Hepatic stellate cell (primary cell): ENCODE data around the gene LARP4B.
"Not testable (repeated sequence)": the region's sequence is repeated elsewhere in the genome, so short reads cannot be mapped to it uniquely, and the experiment has no call there.

Experiments used
- DNase-seq: peaks from one replicate; pipeline ENCODE4 v3.0.0; 2011; ENCODE audit warnings: low spot score

Gene LARP4B

DNA sequence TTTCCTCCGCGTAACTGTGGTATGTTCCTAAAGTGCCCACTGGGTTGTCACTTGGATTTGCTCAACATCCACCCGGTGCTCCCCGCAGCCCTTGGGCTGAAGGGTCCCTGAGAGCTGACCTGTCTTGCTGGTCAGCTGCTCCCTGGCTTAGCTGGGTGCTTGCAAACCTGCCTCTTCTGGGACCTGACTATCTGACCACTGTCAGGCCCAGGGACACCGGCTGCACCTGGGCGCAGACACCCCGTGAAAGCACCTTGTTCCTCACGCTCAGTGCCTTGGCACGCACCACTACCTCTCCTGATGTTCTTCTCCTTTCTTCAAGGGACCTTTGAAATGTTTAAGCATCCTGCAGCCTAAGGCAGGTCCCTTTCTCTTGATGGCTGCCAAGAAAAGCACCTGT, 26.6 kb upstream of the LARP4B start:
- no peak for DNase-seq

DNA sequence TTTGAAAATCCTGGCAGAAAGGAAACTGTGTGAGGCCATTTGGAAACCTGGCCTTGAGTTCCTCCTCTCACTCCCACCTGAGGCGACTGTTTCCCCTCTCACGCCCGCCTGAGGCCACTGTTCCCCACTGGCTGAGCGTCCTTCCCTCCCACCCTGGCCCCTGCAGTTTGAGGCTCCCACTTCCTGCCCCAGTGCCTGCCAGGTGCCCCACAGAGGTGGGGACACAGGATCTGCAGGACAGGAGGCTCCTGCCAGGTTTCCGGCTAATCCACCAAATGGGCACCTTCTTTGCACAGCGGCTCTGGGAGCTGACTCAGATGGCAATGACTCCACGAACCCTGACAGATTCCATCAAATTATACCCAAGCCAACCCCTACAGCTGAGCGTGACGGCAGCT, 24.3 kb upstream of the LARP4B start:
- DNase-seq: no peak

DNA sequence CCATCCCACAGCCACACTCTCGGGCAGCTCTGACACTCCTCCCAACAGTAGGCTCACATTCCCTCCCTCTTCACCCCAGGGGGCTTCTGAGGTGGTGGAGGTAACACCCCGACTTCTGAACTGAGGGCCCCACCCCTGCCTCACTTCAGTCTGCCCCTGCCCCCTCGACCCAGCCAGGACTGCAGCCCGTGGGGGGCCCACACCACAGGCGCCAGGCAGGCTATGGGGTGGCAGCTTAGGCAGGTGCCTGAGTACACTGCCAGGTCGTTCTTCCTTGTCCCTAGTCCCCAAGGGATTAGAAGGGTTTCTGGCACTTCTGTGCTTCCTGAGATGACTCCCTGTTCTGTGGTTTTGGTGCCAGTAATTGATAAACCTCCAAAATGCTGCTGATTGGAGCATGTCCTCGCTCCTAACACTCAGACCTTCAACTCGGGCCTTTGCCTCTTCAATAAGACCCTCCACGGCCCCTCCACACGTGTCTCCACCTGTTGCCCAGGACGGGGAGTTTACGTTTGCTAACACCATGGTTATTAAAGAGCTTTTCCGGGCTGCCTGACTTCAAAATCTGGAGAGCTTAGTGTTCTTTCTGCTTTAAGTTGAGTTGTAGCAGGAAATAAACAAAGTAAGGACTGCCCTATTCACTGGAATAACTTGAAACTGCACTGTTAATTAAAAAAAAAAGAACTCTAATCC, 23.8 kb upstream of the LARP4B start:
- no peak for DNase-seq

DNA sequence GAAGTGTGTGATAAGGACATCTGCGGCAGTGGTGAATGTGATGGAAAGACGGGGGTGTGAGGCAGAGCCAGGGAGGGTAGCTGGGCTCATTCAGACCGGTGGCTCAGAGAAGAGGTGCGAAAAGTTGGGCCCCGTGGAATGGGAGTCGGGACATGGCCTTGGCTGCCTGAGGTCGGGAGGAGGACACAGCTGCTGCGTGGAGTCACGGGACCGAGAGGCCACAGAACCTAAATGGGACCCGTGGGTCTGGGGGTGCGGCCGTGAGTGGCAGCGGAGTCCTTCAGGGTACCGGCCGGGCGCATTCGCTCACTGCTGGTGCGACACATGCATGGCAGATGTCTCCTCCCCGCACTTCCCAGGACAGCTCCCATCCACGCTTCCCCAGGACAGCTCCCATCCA, 22.9 kb upstream of the LARP4B start:
- DNase-seq: no peak

DNA sequence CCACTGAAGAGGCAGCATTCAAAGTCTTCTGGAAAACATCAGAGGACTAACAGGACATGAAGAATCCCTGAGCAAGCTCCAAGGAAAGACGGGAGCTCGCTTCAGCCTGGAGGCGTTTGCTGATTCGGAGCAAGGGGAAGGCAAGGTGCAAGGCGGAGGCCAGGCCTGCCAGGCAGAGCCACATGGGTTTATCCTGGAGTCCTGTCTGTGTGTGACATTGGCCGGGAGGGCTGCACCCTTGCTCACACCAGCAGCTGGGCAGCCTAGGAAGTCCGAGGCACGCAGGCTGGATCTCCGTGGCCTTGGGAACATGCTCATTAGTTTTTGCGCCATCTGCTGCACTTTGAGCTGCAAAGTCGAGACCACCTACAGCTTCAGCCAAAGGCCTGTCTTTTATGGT, 22.3 kb upstream of the LARP4B start:
- DNase-seq: no peak

DNA sequence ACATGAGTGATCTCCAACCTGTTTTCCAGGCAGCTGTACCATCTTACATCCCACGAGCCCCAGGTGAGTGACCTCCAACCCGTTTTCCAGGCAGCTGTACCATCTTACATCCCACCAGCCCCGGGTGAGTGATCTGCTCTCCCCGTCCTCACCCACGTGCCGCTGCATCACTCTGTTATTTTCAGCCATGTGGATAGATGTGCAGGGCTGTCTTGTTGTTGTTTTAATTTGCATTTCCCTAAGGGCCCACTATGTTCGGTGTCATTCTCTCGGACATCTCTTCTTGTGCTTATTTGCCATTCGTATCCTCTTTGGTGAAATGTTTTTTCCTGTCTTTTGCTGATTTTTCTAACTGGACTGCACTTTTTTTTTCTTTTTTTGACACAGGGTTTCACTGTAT, 17.9 kb upstream of the LARP4B start:
- no peak for DNase-seq

DNA sequence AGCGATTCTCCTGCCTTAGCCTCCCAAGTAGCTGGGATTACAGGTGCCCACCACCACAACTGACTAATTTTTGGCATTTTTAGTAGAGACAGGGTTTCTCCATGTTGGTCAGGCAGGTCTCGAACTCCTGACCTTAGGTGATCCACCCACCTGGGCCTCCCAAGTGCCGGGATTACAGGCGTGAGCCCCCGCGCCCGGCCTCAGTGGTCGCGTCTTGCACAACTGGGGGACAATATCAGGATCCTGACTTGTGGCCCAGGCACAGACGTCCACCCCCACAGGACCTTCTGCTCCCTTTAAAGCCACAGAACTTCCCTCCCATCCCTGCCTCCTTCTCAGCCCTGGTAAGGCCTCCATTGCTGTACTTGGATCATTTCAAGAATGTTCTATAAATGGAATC, 16.8 kb upstream of the LARP4B start:
- DNase-seq: no peak

DNA sequence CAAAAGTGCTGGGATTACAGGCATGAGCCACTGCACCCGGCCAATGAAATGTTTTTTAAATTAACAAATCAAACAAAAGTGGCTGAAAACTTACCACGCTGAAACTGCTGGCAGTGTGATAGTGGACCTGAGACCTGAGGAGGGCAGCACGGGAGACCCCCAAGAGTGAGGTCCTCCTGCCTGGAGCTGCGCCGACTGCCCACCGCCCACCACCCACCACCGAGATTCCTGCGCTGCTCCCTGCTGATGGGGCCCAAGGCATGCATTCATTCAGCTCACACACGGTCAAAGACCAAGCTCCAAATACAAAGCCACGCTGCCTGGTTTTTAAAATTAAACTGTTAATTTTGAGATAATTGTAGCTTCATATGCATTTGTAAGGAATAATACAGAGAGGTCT, 16.4 kb upstream of the LARP4B start:
- DNase-seq: no peak

DNA sequence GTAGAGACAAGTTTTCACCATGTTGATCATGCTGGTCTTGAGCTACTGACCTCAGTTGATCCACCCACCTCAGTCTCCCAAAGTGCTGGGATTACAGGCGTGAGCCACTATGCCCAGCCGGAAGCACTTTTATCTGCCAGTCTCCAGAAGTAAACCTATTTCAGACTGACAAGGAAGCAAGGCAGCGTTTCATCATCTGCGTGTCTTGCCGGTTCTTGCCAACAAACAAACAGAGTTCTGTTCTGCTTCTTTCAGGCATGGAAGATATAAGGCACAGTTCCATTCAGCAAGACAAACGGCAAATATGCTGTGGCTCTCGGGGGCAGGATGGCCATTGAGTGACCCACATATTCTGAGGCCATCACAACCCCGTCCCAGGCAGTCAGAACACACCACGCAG, 15.5 kb upstream of the LARP4B start:
- no peak for DNase-seq

DNA sequence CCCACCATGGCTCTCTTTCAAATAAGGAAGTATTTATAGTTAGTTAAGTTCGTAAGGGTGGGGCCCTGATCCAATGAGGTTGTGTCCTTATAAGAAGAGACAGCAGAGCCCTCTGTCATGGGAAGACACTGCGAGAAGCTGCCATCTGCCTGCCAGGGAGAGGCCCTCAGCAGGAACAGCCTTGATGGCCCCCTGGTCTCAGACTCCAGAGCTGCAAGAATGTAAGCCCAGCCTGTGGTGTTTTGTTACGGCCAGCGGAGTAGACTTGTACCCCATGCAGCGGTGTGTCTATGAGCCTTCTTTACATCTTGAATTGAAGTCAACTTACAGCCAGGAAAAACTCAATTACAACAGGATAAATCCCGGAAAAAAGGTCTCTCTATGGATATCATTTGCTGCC, 14.3 kb upstream of the LARP4B start:
- no peak for DNase-seq

DNA sequence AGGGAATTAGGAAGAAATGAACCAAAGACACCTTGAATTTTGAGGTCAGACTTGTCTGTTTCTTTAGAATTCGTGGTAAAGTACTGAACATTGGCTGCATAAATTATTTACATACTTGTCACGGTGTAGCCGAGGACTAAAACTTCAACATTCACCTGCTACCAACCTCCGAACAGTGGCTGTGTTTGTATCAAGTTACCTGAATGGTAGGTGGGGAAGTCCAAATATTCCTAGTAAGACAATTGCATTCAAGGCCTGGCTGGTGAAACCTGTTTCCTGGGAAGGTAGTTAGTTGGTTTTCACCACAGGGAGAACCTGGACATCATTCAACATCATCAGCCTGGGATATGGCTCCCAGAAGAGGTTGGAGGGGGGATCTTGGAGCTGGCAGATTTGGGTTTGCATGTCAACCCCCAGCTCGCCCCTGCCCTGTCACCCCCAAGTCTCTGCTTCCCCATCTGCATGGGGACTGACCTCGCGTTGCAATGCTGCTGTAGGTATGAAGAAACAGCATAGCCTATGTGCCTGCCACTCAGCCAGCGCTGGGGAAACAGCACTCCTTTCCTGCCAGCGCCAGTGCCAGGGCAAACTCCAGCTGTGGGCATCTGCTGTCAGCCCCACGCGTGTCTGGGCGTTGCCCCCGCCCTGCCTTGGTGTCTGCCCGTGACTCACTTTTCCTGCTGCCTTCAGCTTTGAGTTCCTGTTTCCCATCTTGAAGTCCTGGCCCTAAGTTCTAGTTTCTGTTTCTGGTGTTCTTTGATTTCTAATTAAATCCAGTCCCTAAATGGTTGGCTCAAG, 12.7 kb upstream of the LARP4B start:
- DNase-seq: peak; percentile 61

DNA sequence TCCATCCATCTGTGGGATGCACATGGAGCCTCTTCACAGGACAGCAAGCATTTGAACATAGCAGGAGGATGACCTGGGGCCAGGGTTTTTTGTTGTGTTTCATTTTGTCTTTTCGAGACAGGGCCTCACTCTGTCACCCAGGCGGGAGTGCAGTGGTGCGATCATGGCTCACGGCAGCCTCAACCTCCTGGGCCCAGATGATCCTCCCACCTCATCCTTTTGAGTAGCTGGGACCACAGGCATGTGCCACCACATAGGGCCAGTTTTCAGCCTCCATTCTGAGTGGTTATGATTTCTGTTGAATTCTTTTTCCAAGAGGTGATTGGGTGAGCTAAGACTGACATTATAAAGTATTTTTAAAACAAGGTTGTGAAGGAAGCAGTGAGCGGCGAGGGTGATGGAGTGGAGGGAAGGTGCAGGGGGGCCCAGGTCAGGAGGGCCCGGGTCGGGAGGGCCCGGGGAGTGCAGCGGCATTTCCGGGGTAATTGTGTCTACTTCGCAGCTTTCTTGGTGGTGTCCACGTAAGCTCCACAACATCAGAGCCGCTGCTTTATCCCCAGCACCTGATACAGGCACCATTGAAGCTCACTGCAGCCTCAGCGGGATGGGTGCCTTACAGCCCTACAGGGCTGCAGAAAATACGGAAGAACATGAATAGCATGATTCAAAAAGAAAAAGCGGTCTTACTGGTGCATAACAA, 12.0 kb upstream of the LARP4B start:
- no peak for DNase-seq

DNA sequence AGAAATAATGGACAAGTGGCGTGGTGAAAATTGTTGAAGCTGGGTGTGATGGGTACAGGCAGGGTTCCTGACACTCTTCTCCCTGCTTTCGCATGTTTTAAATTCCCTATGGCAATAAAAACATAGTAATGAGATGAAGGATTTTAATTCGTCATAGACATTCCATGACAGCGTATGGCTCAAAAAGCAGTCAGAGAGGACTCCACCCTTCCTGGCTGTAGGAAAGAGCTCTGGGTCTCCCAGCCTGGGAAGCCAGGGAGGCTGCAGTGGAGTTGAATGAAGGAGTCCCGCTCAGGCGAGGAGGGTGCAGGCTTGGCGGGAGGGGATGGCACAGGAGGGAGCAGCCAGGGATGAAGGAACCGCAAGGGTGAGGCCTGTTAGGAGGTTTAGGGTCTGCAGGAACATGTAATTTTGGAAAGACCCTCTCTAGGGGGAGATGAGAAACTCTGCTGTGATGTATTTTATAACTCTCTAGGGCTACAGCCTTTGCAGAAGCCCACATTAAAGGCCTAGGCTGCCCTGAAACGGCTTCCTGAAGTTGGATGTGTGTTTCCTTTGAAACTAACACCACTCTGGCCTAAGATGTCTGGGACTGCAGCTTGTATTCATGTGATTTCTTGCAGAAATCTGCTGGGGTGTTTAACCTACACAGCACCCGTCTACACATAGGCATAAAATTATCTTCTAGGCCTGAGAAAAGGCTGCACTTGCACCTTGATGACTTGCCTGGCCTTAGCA, 7.6 kb upstream of the LARP4B start:
- DNase-seq: peak; percentile 31

DNA sequence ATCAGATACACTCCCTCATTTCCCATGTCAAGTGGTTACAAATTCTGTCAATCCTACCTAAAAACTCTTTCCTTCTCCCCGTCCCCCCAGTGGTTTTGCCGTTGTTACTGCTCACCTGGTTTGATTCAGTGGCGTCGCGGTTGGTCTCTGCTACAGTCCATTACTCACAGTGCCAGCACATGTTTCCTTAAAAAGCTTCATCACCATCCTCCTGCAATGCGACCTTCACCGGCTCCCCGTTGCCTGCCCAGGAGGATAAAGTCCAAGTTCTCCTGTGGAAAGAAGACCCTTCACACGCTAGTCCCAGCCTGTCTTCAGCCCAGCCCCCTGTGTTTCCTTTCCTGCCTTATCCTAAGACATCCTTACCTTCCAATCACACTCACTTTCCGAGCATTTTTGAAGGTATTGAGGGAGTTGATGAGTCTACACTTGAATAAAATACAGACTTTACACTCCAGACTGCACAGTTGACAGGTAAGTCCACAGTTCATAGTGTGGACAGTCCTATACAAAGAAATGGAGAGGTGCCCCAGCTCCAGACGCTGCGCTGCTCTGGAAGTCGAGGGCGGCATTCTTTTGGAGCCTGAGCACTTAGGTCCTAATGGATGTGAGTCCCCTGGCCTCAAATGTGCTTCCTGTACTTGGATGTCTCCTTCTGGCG, 3.4 kb upstream of the LARP4B start:
- DNase-seq: no peak

DNA sequence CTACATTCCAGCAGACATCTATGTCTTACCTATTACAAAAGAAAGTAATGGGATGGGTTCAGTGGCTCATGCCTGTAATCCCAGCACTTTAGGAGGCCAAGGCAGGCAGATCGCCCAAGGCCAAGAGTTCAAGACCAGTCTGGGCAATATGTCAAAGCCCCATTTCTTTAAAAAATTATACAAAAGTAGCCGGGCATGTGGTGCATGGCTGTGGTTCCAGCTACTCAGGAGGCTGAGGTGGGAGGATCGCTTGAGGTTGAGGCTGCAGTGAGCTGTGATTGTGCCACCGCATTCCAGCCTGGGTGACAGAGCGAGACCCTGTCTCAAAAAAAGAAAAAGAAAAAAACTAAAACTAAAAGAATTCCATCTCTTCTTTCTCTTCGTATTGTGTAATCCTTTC, 2.7 kb upstream of the LARP4B start:
- not testable (repeated sequence) for DNase-seq

DNA sequence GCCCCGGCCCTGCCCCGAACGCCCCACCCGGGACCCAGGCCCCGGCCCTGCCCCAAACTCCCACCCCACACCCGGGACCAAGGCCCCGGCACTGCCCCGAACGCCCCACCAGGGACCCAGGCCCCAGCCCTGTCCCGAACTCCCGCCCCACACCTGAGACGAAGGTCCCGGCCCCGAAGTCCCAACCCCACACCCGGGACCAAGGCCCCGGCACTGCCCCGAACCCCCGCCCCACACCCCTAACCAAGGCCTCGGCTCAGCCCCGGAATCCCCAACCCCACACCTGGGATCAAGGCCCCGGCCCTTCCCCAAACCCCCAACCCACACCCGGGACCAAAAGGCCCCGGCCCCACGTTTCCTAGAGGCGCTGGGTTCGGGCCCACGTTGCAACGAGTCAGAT, 1.1 kb upstream of the LARP4B start:
- no peak for DNase-seq

DNA sequence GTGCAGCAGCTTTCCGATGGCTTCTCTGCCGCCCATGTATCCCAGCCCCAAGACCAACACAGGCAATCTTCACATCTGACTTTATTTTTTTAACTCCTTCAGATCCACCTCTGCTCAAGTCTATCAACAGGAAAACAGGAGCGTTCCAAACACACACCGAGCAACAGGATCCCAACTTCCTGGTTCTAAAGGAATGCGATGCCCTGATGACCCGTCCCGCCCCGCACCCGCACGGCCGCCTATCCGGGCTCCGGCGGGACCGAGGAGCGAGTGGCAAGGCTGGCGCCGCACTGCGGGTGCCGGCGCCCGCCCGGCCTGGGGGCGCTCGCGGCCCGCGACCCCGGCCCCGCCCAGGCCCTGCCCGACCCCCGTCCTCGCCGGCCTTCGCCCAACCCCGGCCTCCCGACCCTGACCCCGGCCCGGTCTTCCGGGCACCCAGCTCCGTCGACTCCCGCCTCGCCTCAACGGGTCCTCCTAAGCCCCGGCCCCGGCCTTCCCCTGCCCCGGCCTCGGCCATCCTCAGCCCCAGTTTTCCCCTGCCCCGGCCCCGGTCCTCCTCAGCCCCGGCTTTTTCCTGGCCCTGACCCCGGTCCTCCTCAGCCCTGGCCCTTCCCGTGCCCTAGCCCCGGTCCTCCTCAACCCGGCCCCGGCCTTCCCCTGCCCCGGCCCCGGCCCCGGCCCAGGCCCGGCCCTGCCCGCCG, 730 bp downstream of the LARP4B start:
- peak; percentile 53 for DNase-seq

DNA sequence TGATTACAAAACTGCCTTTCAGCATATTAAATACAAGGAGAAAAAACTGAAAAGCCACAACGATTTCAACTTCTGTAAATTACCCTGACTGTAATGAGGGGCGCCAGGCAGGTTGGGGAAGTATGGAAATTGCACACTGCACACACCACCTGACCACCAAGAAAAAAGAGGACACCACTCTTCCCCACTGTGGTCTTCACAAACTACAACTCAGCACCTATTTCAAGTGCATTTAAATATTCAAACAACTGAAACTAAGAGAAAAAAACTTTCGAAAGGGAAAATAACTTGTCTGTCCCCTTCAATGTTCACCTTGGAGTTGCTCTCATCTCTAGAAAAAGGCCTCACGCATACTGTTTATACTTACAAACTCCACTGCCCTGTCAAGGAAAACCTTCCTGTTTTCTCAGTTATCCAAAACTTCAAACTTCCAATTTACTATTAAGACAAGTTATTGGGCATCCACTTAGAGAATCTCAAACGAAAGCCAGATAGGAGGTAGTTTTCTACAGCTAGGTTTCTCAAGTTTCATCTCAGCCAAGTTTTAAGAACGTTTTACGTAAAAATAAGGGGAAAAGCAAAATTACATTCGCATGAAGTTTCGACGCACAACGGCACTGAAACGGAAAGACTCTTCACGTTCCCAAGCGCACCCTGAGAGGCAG, 1.4 kb downstream of the LARP4B start:
- DNase-seq: no peak

DNA sequence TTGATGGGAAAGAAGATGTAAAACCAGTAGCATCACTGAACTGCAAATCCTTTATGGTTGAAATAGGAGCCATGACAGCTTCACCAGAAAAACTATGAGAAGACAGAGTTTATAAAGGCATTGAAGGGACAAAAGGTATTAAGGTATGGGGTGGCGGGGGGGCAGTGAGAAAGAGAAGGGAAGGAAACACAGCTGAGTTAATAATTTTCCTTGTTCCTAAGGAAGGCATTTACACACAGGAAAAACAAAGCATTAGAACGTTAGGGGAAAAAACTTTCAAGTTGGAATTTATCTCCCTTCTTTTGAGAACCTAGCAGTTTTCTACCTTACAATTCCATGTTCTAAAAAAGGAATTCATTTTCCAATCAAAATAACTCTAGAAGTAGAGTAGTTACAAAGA, 4.4 kb downstream of the LARP4B start:
- DNase-seq: no peak

DNA sequence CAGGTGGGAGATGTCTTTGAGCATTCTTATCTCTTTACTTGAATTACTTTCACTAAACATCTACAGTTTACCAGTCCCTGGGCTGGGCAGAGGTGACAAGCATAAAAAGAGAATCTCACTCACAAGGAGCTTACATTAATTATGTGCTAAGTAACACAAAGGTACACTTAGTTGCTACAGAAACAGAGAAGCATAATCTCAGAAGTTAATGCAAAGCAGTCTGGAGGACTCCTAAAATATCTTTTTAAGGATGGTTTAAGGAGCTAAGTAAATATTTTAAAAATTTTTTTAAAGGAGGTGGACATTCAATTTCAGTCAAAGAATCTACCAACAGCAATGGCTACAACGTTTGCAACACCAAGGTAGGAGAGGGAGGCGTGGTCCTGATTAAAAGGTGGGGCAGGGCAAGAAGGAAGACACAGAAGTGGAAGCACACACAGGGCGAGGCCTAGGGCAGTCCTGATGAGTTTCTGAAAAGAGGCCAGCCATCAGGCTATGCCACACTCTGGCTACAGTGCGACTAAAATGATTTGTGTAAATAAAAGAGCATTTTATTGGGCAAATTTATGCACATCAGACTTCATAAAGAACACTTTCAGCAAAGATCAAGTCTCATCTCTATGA, 5.3 kb downstream of the LARP4B start:
- no peak for DNase-seq

DNA sequence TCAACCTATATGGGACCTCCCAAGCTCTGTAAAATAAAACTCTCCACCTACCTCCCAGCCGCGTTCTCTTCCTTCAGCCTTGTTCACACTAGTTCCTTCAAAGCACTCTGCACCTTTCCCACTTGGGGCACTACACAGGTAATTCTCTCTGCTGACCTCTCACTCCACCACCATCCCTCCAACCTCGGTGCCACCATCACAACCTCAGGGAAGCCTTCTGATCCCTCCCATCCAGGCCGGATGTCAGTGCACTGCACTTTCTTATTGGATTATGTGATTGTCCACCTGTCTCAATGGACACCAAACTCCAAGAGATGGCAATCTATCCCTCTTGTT, 7.0 kb downstream of the LARP4B start:
- no peak for DNase-seq
